HG02943 (cell line): ENCODE results near the gene DBT.
"Not testable (repeated sequence)": the region's sequence is repeated elsewhere in the genome, so short reads cannot be mapped to it uniquely, and the experiment has no call there.

Source experiments
- ATAC-seq: cut with Tn5 transposase; IDR thresholded peaks from one replicate; pipeline ENCODE4 v1.9.1; 2021; ENCODE audit warnings: mild to moderate bottlenecking, low read depth, moderate library complexity; ENCODE audit not compliant: unreplicated experiment

DBT gene

DNA sequence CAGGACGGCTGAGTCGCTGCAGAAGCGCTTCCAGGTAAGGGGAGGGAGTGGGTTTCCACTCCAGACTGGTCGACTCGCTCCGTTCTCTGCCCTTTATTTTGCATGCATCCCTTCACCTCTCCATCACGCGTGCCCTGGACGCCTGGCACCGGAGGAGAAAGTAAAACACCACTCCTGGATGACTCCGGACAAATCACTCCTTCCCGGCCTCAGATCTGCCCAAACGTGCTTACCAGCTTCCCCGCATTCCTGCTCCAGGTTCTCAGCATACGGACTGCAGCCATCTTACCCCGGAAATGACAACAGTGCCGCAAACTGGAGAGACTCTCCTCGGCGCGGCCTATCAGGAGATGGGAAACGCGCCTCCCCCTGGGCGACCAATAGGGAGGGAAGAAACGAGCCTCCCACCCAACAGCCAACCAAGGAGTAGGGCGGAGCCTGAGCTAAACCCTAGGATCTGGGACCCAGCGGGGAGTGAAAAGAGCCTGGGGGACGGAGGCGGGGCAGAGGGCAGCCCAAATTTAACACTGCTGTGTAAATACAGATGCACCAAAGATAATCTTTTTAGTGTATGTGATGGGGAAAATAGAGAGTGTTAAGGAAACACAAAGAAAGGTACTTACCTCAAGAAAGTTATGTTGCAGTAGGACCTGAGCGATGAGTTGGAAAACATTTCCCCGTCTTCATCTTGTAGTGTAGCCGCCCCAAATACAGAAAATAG lies at the start of gene DBT:
Gene DBT, minus strand, starts transcription at position 298 of the 721 bp plus-strand sequence. Its CDS starts 14 bp downstream, at position 284.
- ATAC-seq = peak; percentile 100

DNA sequence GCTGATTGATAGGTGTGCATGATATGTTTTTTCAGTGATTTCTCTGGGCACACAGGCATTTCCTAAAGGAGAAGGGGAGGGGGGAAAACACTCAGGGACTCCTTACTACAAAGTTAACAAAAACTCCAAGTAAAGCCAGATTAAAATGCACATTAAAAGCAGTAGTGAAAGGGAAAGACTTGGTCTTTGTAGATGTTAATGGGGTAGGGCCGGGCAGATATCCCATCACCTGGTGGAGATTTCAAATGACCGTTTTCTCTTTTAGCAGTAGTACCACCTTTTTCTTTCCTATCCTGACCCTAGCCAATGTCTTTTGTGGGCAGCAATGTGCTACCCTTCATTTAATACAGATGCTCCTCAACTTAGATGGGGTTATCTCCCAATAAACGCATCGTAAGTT lies 48.9 kb upstream of the DBT start:
- ATAC-seq = no peak

DNA sequence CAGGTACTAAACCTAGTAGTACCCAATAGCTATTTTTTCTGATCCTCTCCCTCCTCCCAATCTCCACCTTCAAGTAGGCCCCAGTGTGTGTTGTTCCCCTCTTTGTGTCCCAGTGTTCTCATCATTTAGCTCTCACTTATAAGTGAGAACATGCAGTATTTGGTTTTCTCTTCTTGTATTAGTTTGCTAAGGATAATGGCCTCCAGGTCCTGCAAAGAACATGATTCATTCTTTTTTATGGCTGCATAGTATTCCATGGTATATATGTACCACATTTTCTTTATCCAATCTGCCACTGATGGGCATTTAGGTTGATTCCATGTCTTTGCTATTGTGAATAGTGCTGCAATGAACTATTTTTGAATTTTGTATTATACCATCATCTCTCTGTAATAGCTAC lies 47.4 kb upstream of the DBT start:
- ATAC-seq = not testable (repeated sequence)

DNA sequence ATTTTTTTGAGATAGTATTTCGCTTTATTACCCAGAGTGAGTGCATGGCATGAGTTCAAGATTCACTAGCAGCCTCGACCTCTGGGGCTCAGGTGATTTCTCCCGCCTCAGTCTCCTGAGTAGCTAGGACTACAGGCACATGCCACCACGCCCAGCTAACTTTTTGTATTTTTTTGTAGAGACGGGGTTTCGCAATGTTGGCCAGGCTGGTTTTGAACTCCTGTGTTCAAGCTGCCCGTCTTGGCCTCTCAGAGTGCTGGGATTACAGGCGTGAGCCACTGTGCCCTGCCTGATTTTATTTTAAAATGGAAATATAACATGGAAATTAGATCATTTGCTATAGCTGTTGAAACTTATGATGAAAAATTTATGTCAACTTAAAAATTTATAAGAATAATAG lies 46.5 kb upstream of the DBT start:
- ATAC-seq = no peak

DNA sequence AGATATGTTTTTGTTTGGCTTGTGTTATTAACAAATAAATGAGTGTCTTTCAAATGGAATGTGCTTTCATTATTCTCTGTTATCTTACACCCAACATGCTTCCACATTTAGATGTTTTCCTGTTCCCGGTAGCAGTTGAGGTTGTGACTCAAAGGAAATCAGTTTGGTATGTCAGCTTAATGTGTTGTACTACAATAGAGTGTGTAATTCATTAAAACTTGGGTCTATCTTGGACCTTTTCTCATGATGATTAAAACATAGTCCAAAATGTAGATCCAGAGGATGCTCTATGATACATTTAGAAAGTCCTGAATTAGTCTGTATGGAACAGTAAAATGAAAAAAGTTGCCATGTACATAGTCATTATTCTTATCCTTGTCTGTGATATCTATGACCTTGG lies 43.1 kb upstream of the DBT start:
- ATAC-seq = no peak

DNA sequence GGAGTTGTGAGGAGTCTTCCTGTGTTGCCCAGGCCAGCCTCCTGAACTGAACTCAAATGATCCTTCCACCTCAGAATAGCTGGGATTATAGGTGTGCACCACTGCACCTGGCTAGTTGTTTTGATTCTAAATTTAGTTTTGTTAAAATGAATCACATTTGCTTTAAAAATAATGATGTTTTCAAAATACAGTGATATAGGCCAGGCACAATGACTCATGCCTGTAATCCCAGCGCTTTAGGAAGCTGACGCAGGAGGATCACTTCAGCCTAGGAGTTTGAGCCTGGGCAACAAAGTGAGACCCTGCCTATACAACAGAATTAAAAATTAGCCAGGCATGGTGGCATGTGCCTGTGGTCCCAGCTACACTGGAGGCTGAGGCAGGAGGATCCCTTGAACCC lies 40.7 kb upstream of the DBT start:
- no peak for ATAC-seq

DNA sequence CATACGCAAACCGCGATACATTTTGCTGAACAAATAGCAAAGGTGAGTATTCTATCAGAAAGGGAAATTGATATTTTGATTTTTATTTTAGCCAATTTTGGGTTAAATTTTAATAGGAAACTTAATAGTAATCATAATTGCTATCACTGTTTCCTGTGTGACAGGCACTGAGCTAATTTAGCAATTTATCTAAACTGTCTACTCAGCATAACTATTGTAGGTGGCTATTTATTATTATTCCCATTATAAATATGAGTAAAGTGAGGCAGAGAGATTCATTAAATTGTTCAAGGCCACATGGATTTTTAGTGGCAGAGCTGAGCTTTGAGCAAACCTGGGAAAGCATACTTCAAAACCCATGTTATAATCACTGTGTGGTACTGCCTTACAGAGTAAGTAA lies 37.5 kb upstream of the DBT start:
- ATAC-seq = no peak

DNA sequence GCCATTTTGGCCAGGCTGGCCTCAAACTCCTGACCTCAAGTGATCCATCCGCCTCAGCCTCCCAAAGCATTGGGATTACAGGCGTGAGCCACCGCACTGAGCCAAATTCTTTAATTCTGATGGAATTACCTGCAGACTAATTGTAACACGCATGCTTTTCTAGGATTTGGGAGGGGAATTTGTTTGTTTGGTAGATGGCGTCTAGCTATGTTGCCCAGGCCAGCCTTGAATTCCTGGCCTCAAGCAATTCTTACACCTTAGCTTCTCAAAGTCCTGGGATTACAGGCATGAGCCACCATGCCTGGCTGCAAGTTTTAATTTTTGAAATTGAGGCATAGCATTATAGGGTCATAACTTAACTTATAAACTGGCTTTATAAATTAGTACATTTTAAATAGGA lies 35.0 kb upstream of the DBT start:
- no peak for ATAC-seq

DNA sequence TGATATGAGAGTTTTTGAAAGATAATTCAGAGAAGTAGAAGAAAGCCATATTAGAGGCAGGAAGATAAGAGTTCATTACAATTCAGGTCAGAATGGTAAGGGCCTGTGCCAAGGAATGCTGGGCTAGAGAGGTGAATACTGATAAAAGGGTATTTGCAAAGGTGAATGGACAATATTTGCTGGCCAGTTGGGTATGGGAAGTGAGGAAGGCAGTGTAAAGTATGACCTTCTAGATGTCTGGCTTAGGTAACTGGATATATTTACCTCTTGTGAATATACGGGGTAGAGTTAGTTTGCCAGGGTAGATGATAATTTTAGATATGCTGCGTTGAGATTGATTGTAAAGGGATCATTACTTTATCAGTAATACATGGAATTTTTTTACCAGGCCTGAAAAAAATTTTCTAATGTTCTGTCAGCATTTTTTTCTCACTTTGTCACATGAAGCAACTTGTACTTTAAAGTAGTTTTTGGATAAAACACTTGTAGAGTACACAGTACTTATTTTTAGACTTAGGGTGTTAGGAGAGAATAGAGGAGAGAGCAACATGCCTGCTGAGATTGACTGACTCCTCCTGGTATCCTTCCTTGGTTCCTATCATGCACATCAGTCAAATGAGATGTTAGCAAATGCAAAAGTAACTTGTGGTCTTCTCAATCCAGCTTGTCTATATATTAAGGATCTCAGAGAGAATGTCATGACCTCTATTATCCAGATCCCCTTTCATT lies 30.5 kb upstream of the DBT start:
- ATAC-seq = no peak

DNA sequence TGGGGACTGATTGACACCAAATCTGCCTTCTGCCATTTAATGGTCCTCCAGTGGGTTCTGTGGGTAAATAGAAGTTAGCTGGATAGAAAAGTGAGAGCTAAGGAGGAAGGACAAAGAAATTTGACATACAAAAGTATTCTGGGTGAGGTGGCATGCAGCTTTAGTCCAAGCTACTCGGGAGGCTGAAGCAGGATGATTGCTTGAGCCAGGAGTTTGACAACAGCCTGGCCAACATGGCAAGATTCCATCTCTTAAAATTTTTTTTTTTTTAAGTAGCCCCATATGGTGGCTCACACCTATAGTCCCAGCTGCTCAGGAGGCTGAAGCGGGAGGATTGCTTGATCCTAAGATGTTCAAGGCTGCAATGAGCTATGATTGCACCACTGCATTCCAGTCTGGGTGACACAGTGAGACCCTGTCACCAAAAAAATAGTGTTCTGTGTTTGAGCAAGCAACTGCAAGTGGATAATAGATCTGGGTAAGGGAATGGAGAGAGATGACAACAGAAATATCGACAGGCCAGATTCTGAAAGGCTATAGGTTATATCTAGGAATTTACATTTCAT lies 29.8 kb upstream of the DBT start:
- ATAC-seq = no peak

DNA sequence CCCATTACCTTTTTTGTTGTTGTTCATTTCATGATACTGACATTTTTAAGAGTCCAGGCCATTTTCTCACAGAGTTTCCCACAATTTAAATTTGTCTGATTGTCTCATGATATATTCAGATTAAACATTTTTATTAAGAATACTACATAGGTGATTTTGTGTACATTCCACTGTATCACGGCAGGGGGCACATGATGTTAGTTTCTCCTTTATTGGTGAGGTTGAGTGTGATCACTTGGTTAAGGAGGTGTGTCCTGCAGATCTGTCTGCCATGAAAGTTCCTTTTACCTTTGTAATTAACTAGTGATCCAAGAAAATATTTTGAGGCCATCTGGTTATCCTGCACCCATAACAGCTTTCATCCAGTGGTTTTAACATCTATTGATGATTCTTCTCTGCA lies 28.2 kb upstream of the DBT start:
- ATAC-seq = no peak

DNA sequence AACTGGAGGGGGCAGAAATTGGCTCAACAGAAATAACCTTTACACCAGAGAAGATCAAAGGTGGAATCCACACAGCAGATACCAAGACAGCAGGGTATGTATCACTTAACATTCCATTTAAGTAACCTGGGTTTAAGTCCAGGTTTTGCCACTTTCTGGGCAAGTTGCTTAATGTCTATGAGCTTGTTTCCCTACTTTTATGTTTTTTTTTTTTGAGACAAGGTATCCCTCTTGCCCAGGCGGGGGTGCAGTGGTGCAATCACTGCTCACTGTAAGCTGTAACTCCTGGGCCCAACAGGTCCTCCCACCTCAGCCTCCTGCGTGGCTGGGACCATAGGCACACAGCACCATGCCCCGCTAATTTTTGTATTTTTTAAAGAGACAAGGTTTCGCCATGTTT lies 18.6 kb upstream of the DBT start:
- no peak for ATAC-seq

DNA sequence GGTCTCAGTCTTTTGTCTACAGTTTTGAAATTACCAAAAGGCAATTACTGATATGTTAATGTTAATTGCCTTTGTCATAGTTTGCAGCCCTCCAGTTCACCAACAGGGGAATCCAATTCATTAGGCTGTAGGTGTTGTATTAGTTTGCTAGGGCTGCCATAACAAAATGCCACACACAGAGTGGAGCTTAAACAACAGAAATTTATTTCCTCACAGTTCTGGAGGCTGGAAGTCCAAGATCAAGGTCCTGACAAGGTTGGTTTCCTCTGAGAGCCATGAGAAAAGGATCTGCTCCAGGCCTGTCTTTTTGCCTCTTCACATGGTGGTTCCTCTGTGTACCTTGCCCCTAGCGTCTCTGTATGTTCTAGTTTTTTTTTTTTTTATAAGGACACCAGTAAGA lies 17.6 kb upstream of the DBT start:
- ATAC-seq = no peak

DNA sequence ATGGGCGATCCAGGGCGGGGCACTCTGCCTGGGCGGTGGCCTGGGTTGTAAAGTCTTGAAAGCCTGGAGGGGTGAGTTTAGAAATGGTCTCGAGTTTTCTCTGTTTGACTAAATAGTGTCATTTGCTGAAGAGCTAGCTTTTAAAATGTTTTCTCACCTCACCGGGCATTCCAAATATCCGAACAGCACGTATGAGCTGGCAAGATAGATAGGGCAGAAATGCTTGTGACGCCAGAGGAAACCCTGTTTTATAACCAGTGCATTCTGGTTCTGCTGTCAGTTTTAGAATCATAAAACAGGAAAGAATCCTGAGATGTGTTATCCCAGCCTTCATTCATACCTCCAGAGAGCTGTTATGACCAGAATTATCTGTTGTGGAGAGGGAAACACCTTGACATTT lies 17.1 kb upstream of the DBT start:
- ATAC-seq = peak; percentile 8

DNA sequence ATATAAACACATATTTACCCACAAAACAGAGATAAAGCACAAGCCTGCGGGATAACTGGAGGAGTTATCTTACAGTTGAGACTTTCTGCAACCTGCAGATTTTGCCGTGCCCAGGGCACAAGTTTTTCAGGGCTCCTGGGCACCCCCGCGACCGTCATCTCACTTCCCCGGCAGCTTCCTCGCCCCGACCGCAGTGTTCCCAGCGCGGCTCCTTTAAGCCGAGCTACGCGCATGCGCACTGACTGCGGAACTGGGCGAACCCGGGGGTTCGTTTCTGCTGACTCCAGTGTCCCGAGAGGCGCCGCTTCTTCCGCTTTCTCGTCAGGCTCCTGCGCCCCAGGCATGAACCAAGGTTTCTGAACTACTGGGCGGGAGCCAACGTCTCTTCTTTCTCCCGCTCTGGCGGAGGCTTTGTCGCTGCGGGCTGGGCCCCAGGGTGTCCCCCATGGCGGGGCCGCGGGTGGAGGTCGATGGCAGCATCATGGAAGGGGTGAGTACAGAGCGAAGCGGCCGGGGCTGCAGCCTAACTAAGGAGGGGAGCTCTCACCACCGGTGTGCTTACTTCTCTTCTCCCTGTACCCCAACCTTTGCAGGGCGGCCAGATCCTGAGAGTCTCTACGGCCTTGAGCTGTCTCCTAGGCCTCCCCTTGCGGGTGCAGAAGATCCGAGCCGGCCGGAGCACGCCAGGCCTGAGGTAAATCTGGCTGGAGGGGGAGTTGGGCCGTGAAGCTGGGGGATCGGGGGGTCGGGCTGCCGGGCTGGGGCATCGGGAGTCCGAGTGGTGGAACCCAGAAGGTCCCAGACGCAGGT lies 16.5 kb upstream of the DBT start, which contains the start of gene RTCA:
Gene RTCA, plus strand, starts transcription at position 286 of the 810 bp plus-strand sequence. Its CDS starts 160 bp downstream, at position 446.
- ATAC-seq = peak; percentile 96

DNA sequence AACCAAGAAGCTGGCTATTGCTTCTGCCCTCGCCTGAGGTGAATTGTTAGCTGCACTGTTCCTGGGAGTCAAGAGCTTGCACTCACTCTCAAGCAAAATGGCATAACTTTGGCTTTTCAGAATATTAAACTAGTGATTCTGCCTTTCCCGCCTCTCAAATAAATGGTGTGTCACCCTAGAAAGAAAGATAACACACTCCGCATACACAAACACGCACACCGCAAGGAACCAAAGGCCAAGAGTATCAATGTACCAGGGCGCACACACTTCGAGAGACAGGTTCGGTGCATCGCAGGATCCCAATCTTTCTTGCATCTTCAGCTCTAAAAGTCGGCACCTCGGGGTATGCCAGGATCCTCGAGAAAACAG lies 15.9 kb upstream of the DBT start:
- ATAC-seq = peak; percentile 32

DNA sequence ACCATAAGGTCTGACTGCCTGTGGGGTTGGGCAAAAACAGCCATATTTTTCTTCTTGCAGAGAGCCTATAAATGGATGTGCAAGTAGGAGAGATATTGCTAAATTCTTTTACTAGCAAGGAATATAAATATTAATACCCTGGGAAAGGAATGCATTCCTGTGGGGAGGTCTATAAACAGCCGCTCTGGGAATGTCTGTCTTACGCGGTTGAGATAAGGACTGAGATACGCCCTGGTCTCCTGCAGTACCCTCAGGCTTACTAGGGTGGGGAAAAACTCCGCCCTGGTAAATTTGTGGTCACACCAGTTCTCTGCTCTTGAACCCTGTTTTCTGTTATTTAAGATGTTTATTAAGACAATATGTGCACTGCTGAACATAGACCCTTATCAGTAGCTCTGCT lies 14.4 kb upstream of the DBT start:
- not testable (repeated sequence) for ATAC-seq

DNA sequence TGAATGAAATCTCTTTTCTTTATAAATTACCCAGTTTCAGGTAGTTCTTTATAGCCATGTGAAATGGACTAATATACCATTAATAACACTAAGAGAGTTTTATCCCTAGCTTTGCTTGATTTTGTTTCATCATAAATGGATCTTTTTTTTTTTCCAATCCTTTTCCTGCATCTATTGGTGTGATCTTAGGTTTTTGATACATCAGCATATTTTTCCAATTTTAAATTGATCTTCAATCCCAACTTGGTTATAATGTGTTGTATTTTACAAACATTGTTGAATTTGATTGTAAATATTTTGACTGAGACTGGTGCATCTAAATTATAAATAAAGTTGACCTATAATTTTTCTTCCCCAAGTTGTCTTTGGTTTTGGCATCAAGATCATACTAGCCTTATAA lies 12.1 kb upstream of the DBT start:
- ATAC-seq = no peak

DNA sequence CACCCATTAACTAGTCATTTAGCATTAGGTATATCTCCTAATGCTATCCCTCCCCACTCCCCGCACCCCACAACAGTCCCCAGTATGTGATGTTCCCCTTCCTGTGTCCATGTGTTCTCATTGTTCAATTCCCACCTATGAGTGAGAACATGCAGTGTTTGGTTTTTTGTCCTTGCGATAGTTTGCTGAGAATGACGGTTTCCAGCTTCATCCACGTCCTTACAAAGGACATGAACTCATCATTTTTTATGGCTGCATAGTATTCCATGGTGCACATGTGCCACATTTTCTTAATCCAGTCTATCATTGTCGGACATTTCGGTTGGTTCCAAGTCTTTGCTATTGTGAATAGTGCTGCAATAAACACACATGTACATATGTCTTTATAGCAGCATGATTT lies 8.8 kb upstream of the DBT start:
- not testable (repeated sequence) for ATAC-seq

DNA sequence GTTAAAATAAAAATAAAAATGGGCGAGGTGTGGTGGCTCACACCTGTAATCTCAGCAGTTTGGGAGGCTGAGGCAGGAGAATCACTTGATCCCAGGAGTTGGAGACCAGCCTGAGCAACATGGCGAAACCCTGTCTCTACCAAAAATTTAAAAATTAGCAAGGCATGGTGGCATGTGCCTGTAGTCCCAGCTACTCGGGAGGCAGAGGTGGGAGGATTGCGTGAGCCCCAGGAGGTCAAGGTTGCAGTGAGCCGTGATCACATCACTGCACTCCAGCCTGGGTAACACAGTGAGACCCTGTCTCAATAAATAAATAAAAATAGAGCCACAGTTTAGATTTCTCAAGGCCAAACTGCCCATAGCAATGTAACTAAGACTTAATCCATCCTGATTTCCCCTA lies 6.6 kb upstream of the DBT start:
- ATAC-seq = not testable (repeated sequence)

DNA sequence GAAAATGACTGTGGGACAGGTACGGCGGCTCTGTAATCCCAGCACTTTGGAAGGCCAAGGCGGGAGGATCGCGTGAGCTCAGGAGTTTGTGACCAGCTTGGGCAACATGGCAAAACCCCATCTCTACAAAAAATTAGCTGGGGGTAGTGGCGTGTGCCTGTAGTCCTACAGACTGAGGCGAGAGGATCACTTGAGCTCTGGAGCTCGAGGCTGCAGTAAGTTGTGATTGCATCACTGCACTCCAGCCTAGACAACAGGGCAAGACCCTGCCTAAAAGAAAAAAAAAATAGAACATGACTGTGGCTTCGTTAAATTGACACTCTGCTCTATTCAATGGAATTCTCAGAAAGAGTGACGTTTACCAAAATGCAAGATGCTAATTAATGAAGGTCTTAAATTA lies 3.9 kb upstream of the DBT start:
- no peak for ATAC-seq
